Cardiac ventricle fibroblast (primary cell): ENCODE data around the gene FAF1. TPM values are rescaled to one million over a fixed set of nuclear protein-coding genes. Genes with fewer than 3 reads are reported as not detected.

Experiments used
- total RNA-seq: library from RNA; depleted of rRNA; stranded (reverse); fragments of >200 nt; gene quantifications from 2 replicates; pipeline ENCODE4 v1.2.3, GENCODE V29; 2015

FAF1 gene
- total RNA-seq: 17.3 and 18.4 TPM in 2 replicates

GRCh38 chr1:50959913-50960844 is at the start of gene FAF1:
Gene FAF1, minus strand, starts transcription at chr1:50960267. Its CDS starts 456 bp downstream, at chr1:50959811.

GRCh38 chr1:50969611-50970508 is 9.8 kb upstream of the FAF1 start, which contains the start of gene CDKN2C:
Gene CDKN2C, plus strand, starts transcription at chr1:50970245. Its CDS starts 124 bp downstream, at chr1:50970369.

DNA sequence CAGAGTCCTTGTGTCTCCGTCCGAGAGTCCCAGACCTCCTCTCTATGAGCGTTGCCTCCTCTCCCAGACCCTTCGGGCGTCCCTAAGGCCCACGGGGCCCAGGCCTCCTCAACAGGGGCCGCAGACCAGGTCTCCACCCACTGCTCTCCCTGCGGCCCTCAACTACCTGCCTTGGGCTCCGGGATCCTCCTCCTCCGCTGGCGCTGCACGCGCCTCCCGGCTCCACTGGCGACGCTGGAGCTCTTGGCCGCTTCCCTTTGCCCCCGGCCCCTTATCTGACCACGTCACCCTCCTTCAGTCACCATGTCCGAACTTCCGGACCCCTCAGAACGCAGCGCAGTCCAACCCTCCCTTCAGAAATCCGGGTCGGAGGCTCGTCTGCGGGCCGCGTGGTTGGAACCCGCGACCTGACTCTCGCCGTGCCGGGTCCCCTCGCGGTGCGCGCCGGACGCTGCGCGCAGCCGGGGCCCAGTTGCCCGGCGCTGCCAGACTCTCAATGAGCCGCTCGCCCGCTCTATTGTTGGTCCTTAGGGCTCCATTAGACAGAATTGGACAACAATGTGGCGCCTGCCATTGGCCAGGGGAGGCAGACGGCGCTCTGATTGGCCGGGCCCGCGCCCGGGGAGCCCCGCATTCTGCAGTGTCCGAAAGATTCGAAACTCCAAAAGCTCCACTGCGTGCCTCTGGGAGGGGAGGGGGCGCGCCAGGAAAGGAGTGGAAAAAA is 537.0 kb downstream of the FAF1 start, which contains the start of gene DMRTA2:
TSS of gene DMRTA2 (minus strand) at position 498 of the 724 bp plus-strand sequence. CDS start 1,907 bp downstream, outside the sequence.

Other genes starting within 250 kb of the FAF1 start
- gene CDKN2C, start 10.0 kb upstream of the FAF1 start, total RNA-seq: 14.8 and 18.7 TPM in 2 replicates
- not detected in 2 replicates for gene C1orf185, start 142.0 kb upstream of the FAF1 start, total RNA-seq